H9 (cell line): ENCODE measurements around the gene EIF1AD. TPM values are rescaled to one million over a fixed set of nuclear protein-coding genes. Genes with fewer than 3 reads are reported as not detected.

Source experiments
- DNase-seq: peaks from one replicate; pipeline ENCODE4 v3.0.0-alpha.2; 2017
- H2AFZ ChIP-seq: one replicate; pipeline ENCODE4 v1.6.1; 2013; ENCODE audit warnings: mild to moderate bottlenecking, low read length, control low read depth, moderate library complexity
- H2AK5ac ChIP-seq: 2 replicates; pipeline ENCODE4 v1.6.1; 2013; ENCODE audit warnings: low read length, control low read depth, mixed read lengths; ENCODE audit not compliant: insufficient read length
- H2BK120ac ChIP-seq: one replicate; pipeline ENCODE4 v1.6.1; 2013; ENCODE audit warnings: low read depth, mild to moderate bottlenecking, low read length, control low read depth, inconsistent platforms; ENCODE audit not compliant: poor library complexity, severe bottlenecking
- H2BK12ac ChIP-seq: 2 replicates; pipeline ENCODE4 v1.6.1; 2013; ENCODE audit warnings: low read length, control low read depth, mixed read lengths, low read depth; ENCODE audit not compliant: insufficient read length
- H2BK15ac ChIP-seq: 2 replicates; pipeline ENCODE4 v1.6.1; 2013; ENCODE audit warnings: low read depth, low read length, control low read depth
- H2BK20ac ChIP-seq: one replicate; pipeline ENCODE4 v1.6.1; 2013; ENCODE audit warnings: low read depth, mild to moderate bottlenecking, low read length, control low read depth, inconsistent platforms; ENCODE audit not compliant: poor library complexity, severe bottlenecking
- H2BK5ac ChIP-seq: 2 replicates; pipeline ENCODE4 v1.6.1; 2013; ENCODE audit warnings: low read length, control low read depth, mixed read lengths; ENCODE audit not compliant: insufficient read length
- H3K14ac ChIP-seq: 2 replicates; pipeline ENCODE4 v1.6.1; 2013; ENCODE audit warnings: low read length, control low read depth; ENCODE audit not compliant: insufficient read depth
- H3K18ac ChIP-seq: 2 replicates; pipeline ENCODE4 v1.6.1; 2013; ENCODE audit warnings: low read depth, mild to moderate bottlenecking, mixed read lengths, low read length, control low read depth; ENCODE audit not compliant: insufficient read length
- H3K23ac ChIP-seq: 2 replicates; pipeline ENCODE4 v1.6.1; 2013; ENCODE audit warnings: low read length, control low read depth, mixed read lengths, low read depth; ENCODE audit not compliant: insufficient read length
- H3K23me2 ChIP-seq: 2 replicates; pipeline ENCODE4 v1.6.1; 2013; ENCODE audit warnings: low read depth, mild to moderate bottlenecking, mixed read lengths, low read length, control low read depth; ENCODE audit not compliant: insufficient read length, poor library complexity, severe bottlenecking
- H3K27ac ChIP-seq: 2 replicates; pipeline ENCODE4 v1.5.1; 2013; ENCODE audit warnings: low read length, control low read depth, mixed read lengths, low read depth; ENCODE audit not compliant: insufficient read length
- H3K27me3 ChIP-seq: 2 replicates; pipeline ENCODE4 v1.6.1; 2013; ENCODE audit warnings: low read length, control low read depth, inconsistent platforms; ENCODE audit not compliant: insufficient read depth
- H3K4ac ChIP-seq: 2 replicates; pipeline ENCODE4 v1.6.1; 2013; ENCODE audit warnings: low read depth, mild to moderate bottlenecking, control low read depth, inconsistent platforms, low read length, moderate library complexity
- H3K4me1 ChIP-seq: 2 replicates; pipeline ENCODE4 v1.6.1; 2013; ENCODE audit warnings: low read length, control low read depth, inconsistent platforms; ENCODE audit not compliant: insufficient read depth
- H3K4me2 ChIP-seq: 2 replicates; pipeline ENCODE4 v1.6.1; 2013; ENCODE audit warnings: low read length, control low read depth, mixed read lengths; ENCODE audit not compliant: insufficient read length, insufficient read depth
- H3K56ac ChIP-seq: 2 replicates; pipeline ENCODE4 v1.6.1; 2013; ENCODE audit warnings: low read depth, mild to moderate bottlenecking, mixed read lengths, low read length, control low read depth; ENCODE audit not compliant: insufficient read length
- H3K79me1 ChIP-seq: 2 replicates; pipeline ENCODE4 v1.6.1; 2013; ENCODE audit warnings: low read depth, mild to moderate bottlenecking, moderate library complexity, low read length, control low read depth, inconsistent platforms; ENCODE audit not compliant: insufficient read depth, poor library complexity, severe bottlenecking
- H3K79me2 ChIP-seq: 2 replicates; pipeline ENCODE4 v1.6.1; 2013; ENCODE audit warnings: low read length, control low read depth, inconsistent platforms; ENCODE audit not compliant: insufficient read depth
- H3K9ac ChIP-seq: 2 replicates; pipeline ENCODE4 v1.6.1; 2013; ENCODE audit warnings: low read length, control low read depth, mixed read lengths; ENCODE audit not compliant: insufficient read length; ENCODE audit errors: extremely low read depth
- H3K9me3 ChIP-seq: one replicate; pipeline ENCODE4 v1.6.1; 2013; ENCODE audit warnings: low read depth, low read length, inconsistent platforms; ENCODE audit not compliant: control insufficient read depth
- H3T11ph ChIP-seq: one replicate; pipeline ENCODE4 v1.6.1; 2013; ENCODE audit warnings: mild to moderate bottlenecking, low read length, control low read depth, inconsistent platforms
- H4K20me1 ChIP-seq: one replicate; pipeline ENCODE4 v1.6.1; 2013; ENCODE audit not compliant: control insufficient read depth, insufficient read length, insufficient read depth
- H4K5ac ChIP-seq: 2 replicates; pipeline ENCODE4 v1.6.1; 2013; ENCODE audit warnings: low read depth, mild to moderate bottlenecking, mixed read lengths, low read length, control low read depth; ENCODE audit not compliant: insufficient read length
- H4K8ac ChIP-seq: replicated peaks from 2 replicates; pipeline ENCODE4 v1.6.1; 2013; ENCODE audit warnings: low read length, control low read depth, mixed read lengths, low read depth; ENCODE audit not compliant: insufficient read length
- H4K91ac ChIP-seq: 2 replicates; pipeline ENCODE4 v1.6.1; 2013; ENCODE audit warnings: low read depth, mild to moderate bottlenecking, moderate library complexity, mixed read lengths, low read length, control low read depth; ENCODE audit not compliant: insufficient read length
- H3K27ac Mint-ChIP-seq, 3 experiments: 2 replicates in 2 of 3; 3 replicates in 1 of 3; pipeline ENCODE4 v1.8.0; 2020 to 2021; ENCODE audit warnings: mixed read lengths in 3 of 3, mild to moderate bottlenecking in 1 of 3, moderate library complexity in 1 of 3
- H3K27me3 Mint-ChIP-seq: 2 replicates; pipeline ENCODE4 v1.8.0; 2021; ENCODE audit warnings: low read depth, mild to moderate bottlenecking, moderate library complexity, mixed read lengths
- H3K36me3 Mint-ChIP-seq, 3 experiments: 2 replicates in 2 of 3; 3 replicates in 1 of 3; pipeline ENCODE4 v1.8.0; 2020 to 2021; ENCODE audit warnings: low read depth in 3 of 3, mixed read lengths in 3 of 3; ENCODE audit not compliant: insufficient read depth in 1 of 3
- H3K4me1 Mint-ChIP-seq, 2 experiments: 2 replicates each; pipeline ENCODE4 v1.8.0; 2020; ENCODE audit warnings: mixed read lengths in 2 of 2
- H3K4me3 Mint-ChIP-seq, 2 experiments: 2 replicates in 1 of 2; 3 replicates in 1 of 2; pipeline ENCODE4 v1.8.0; 2020 to 2021; ENCODE audit warnings: mild to moderate bottlenecking in 2 of 2, mixed read lengths in 2 of 2, moderate library complexity in 1 of 2
- H3K9me3 Mint-ChIP-seq, 2 experiments: 2 replicates in 1 of 2; 3 replicates in 1 of 2; pipeline ENCODE4 v1.8.0; 2020; ENCODE audit warnings: mild to moderate bottlenecking in 2 of 2, mixed read lengths in 2 of 2, moderate library complexity in 1 of 2
- WGBS: extraction: QIAGEN DNeasy Blood & Tissue Kit; methylation state at CpG from one replicate; pipeline ENCODE4 v1.1.7; 2013; ENCODE audit warnings: missing lambda C conversion rate, low lambda C conversion rate, mixed read lengths; ENCODE audit not compliant: insufficient read length; ENCODE audit errors: extremely low coverage; 5-methylcytosine and 5-hydroxymethylcytosine counted together
- total RNA-seq: library from RNA; stranded (reverse); gene quantifications from 2 replicates; pipeline ENCODE4 v1.2.1, GENCODE V29; 2021
- TF ChIP-seq, protein P1 (sequence below): fragments of 200-600 bp; sonication (generic); conservative IDR thresholded peaks from 3 replicates; pipeline ENCODE4 v1.8.0; 2021; ENCODE audit warnings: antibody characterized with exemption, mild to moderate bottlenecking

Gene EIF1AD
- total RNA-seq, 1 experiment from 2014 or later: 46.7 TPM

DNA sequence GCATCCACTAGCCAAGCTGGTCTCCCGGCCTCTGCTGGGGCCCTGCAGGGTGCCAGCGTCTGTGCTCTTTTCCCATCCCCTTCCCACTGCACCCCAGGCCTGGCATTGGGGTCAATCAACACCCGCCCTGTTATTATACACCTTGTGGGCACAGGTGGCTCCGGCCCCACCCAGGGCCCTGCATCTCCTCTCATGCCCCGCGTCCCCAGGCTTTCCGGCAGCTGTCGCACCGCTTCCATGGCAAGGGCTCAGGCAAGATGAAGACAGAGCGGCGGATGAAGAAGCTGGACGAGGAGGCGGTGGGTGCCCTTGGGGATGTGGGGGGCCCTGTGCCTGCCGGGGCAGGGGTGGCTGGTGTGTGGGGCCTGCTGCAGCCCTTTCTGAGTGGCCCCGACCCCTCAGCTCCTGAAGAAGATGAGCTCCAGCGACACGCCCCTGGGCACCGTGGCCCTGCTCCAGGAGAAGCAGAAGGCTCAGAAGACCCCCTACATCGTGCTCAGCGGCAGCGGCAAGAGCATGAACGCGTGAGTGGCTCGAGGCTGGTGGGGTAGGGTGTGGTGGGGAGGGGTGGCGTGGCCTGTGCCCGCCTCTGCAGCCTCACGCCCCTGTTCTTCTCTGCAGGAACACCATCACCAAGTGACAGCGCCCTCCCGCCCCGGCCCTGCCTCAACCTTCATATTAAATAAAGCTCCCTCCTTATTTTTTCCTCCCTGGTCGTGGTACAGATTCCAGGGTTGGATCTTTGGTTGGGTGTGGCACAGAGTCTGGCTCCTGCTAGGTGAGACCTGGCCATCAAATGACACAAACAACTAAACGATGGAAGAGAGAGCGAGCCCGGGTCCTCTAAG lies 23.3 kb downstream of the EIF1AD start:
- no peaks in the 10 kb centered on the region for H3K23me2 ChIP-seq
- H3K56ac ChIP-seq: no peak overlapping the region
- no peak overlapping the region for H4K5ac ChIP-seq
- H3K27me3 ChIP-seq: no peaks in the 10 kb centered on the region
- no peak overlapping the region for H3K27ac ChIP-seq
- no peak overlapping the region for H2BK120ac ChIP-seq
- no peak overlapping the region for H2AFZ ChIP-seq
- Mint-ChIP-seq H3K4me3 (no peak overlapping the region), H3K36me3 (peaks cover 16 to 42% (median 40%) of the 10 kb centered on the region in 3 experiments; a peak in 6 of 7 replicates), H3K9me3 (no peaks in the 10 kb centered on the region), H3K27ac (no peak overlapping the region), H3K4me1 (no peaks in the 10 kb centered on the region), H3K27me3 (no peaks in the 10 kb centered on the region; the same call in 1 of the 2 replicates)
- WGBS: no CpG with 5 or more reads among the region's 34 CpGs
- H4K8ac ChIP-seq: no peak overlapping the region
- no peak for DNase-seq
- no peak overlapping the region for H2BK5ac ChIP-seq
- H3K14ac ChIP-seq: no peak overlapping the region
- no peak overlapping the region for H2BK12ac ChIP-seq
- H3K79me1 ChIP-seq: no peaks in the 10 kb centered on the region
- H4K20me1 ChIP-seq: no peaks in the 10 kb centered on the region
- no peak overlapping the region for H3K4me2 ChIP-seq
- H3K9me3 ChIP-seq: no peaks in the 10 kb centered on the region
- H3K18ac ChIP-seq: no peak overlapping the region
- H2BK15ac ChIP-seq: no peak overlapping the region
- no peak overlapping the region for H2BK20ac ChIP-seq
- no peak overlapping the region for H3K9ac ChIP-seq
- no peak overlapping the region for H4K91ac ChIP-seq
- no peaks in the 10 kb centered on the region for H3K79me2 ChIP-seq
- no peak overlapping the region for H3K23ac ChIP-seq
- TF ChIP-seq, protein P1, sequence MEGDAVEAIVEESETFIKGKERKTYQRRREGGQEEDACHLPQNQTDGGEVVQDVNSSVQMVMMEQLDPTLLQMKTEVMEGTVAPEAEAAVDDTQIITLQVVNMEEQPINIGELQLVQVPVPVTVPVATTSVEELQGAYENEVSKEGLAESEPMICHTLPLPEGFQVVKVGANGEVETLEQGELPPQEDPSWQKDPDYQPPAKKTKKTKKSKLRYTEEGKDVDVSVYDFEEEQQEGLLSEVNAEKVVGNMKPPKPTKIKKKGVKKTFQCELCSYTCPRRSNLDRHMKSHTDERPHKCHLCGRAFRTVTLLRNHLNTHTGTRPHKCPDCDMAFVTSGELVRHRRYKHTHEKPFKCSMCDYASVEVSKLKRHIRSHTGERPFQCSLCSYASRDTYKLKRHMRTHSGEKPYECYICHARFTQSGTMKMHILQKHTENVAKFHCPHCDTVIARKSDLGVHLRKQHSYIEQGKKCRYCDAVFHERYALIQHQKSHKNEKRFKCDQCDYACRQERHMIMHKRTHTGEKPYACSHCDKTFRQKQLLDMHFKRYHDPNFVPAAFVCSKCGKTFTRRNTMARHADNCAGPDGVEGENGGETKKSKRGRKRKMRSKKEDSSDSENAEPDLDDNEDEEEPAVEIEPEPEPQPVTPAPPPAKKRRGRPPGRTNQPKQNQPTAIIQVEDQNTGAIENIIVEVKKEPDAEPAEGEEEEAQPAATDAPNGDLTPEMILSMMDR: no peak
- no peak overlapping the region for H2AK5ac ChIP-seq
- no peak overlapping the region for H3T11ph ChIP-seq
- H3K4me1 ChIP-seq: no peaks in the 10 kb centered on the region
- H3K4ac ChIP-seq: no peak overlapping the region
